Left lung (tissue), 14 donors: ENCODE measurements around the gene EPHB1. TPM values are rescaled to one million over a fixed set of nuclear protein-coding genes. Genes with fewer than 3 reads are reported as not detected.

Experiments
- ATAC-seq: fragments of 200-7000 bp; cut with Tn5 transposase; one replicate; pipeline ENCODE4 v1.9.1; 2020; ENCODE audit warnings: moderate library complexity
- DNase-seq, 4 donors: peaks; one replicate each; pipeline ENCODE4 v3.0.0-alpha.2; 2013 to 2020
- H3K27ac ChIP-seq, 2 donors: fragments of 200-600 bp; sonication (generic) in 1 of 2; one replicate each; pipeline versions ENCODE4 v1.5.0 to v1.8.0; 2020 to 2021
- H3K27me3 ChIP-seq, 2 donors: fragments of 200-600 bp; sonication (generic) in 1 of 2; one replicate each; pipeline versions ENCODE4 v1.5.0 to v1.8.0; 2020 to 2021
- H3K36me3 ChIP-seq, 2 donors: fragments of 200-600 bp; sonication (generic) in 1 of 2; one replicate each; pipeline versions ENCODE4 v1.5.0 to v1.8.0; 2020 to 2021
- H3K4me1 ChIP-seq, 2 donors: fragments of 200-600 bp; one replicate each; pipeline ENCODE4 v1.8.0; 2021
- H3K4me3 ChIP-seq, 2 donors: fragments of 200-600 bp; sonication (generic) in 1 of 2; one replicate each; pipeline versions ENCODE4 v1.5.0 to v1.8.0; 2020 to 2021; ENCODE audit warnings: mild to moderate bottlenecking in 1 of 2
- H3K9me3 ChIP-seq, 2 donors: fragments of 200-600 bp; sonication (generic) in 1 of 2; one replicate each; pipeline versions ENCODE4 v1.5.0 to v1.8.0; 2020 to 2021
- CTCF ChIP-seq, 2 donors: fragments of 200-600 bp; sonication (generic) in 1 of 2; IDR thresholded peaks; one replicate each; pipeline versions ENCODE4 v1.5.0 to v1.8.0; 2021; ENCODE audit warnings: antibody characterized with exemption in 2 of 2
- intact Hi-C, 2 donors: fragments of 100-400 bp; cut with DNase I; formaldehyde crosslinking; loops; one replicate each; pipeline versions ENCODE4 v1.11.2 to v1.14.2; 2022
- long read RNA-seq, 12 donors: library from polyadenylated mRNA in 2 of 12; unstranded in 2 of 12; transcript quantifications; one replicate each; pipeline ENCODE4 v2.0.0 and lab custom pipeline, GENCODE V29; 2019 to 2026
- polyA plus RNA-seq, 6 donors: library from polyadenylated mRNA; unstranded; fragments of 120-200 nt; gene quantifications; one replicate each; pipeline ENCODE4 v1.2.1, GENCODE V29; 2013; ENCODE audit not compliant: insufficient read length in 6 of 6
- total RNA-seq, 2 donors: library from RNA; stranded (reverse); fragmentation: NEBNext Ultra II Directional; extraction: Animal tissue kit (Norgen Biotek cat#: 25700); gene quantifications; one replicate each; pipeline ENCODE4 v1.2.1, GENCODE V29; 2021
- donor health status: DM: no; HTN: yes; CAD: no.
- donor health status: DM: no; HTN: no; CAD: no.

Gene EPHB1
- total RNA-seq (1 to 10 TPM; 1.1 to 4.3 TPM), polyA plus RNA-seq (1 to 10 TPM; 1.8 to 4.3 (median 2.7) TPM)
- long read RNA-seq, donor 1, result 0 reads
- long read RNA-seq, donor 2, result 0 reads
- long read RNA-seq, donor 3, result 0 reads
- long read RNA-seq, donor 4, result 0 reads
- long read RNA-seq, donor 5, result 0 reads
- long read RNA-seq, donor 6, result 0 reads
- long read RNA-seq, donor 7, partial matches to known transcripts, result 0 of 1 reads
- long read RNA-seq, donor 7, other reads (novel, unspliced or antisense), result 0 of 1 reads
- long read RNA-seq, donor 8, result 0 reads
- long read RNA-seq, donor 9, result 0 reads
- long read RNA-seq, donor 10, result 0 reads
- long read RNA-seq, donor 11, full-length matches to known transcripts, result 2 of 16 reads
- long read RNA-seq, donor 11, partial matches to known transcripts, result 14 of 16 reads
- long read RNA-seq, donor 11, other reads (novel, unspliced or antisense), result 0 of 16 reads
- long read RNA-seq, donor 12, result 0 reads

- Histone ChIP-seq H3K4me1 (peaks cover 14 to 27% of the 10 kb centered on the region in 2 donors), H3K9me3 (no peaks in the 10 kb centered on the region), H3K27ac (no peak within 1 kb of the TSS), H3K27me3 (peaks cover 27 to 69% of the 10 kb centered on the region in 2 donors), H3K4me3 (peak within 1 kb of the TSS; percentile 29 to 40), H3K36me3 (no peaks in the 10 kb centered on the region)
- peak; percentile 74 to 92 (median 84) for DNase-seq
- peak; percentile 74 to 75 for TF ChIP-seq CTCF (IDR thresholded peaks at IDR 0.05)
- intact Hi-C loops, result no loop called here
- peak; percentile 96 for ATAC-seq
These were observed at the start of gene EPHB1 for GRCh38 chr3:134794950-134795745. TSS of gene EPHB1 (plus strand) at chr3:134795260.

GRCh38 chr3:134748698-134749097, 46.4 kb upstream of the EPHB1 start:
- Histone ChIP-seq H3K36me3 (no peaks in the 10 kb centered on the region), H3K4me3 (no peak overlapping the region), H3K27ac (no peak overlapping the region), H3K9me3 (no peaks in the 10 kb centered on the region), H3K27me3 (no peaks in the 10 kb centered on the region), H3K4me1 (no peaks in the 10 kb centered on the region)
- DNase-seq, result no peak
- ATAC-seq, result no peak
- intact Hi-C loops, result no loop called here
- no peak for TF ChIP-seq CTCF (IDR thresholded peaks at IDR 0.05)

GRCh38 chr3:134749174-134749573, 45.9 kb upstream of the EPHB1 start:
- ATAC-seq, result no peak
- H3K4me3 ChIP-seq, result no peak overlapping the region
- no peaks in the 10 kb centered on the region for H3K4me1 ChIP-seq
- H3K36me3 ChIP-seq, result no peaks in the 10 kb centered on the region
- H3K27ac ChIP-seq, result no peak overlapping the region
- no peaks in the 10 kb centered on the region for H3K27me3 ChIP-seq
- TF ChIP-seq CTCF (IDR thresholded peaks at IDR 0.05), result no peak
- H3K9me3 ChIP-seq, result no peaks in the 10 kb centered on the region
- DNase-seq, result no peak
- intact Hi-C loops, result no loop called here

- H3K4me3 ChIP-seq, result no peak overlapping the region
- DNase-seq, result no peak
- intact Hi-C loops, result no loop called here
These were observed 45.1 kb upstream of the EPHB1 start for GRCh38 chr3:134749802-134750553.

More at GRCh38 chr3:134749802-134750553, 45.1 kb upstream of the EPHB1 start:
- Histone ChIP-seq H3K36me3 (no peaks in the 10 kb centered on the region), H3K9me3 (no peaks in the 10 kb centered on the region), H3K4me1 (no peaks in the 10 kb centered on the region), H3K27ac (no peak overlapping the region), H3K27me3 (no peaks in the 10 kb centered on the region)
- no peak for TF ChIP-seq CTCF (IDR thresholded peaks at IDR 0.05)
- ATAC-seq, result no peak
